ACHN (cell line): ENCODE results near the gene ESPN.
"Not testable (repeated sequence)": the region's sequence is repeated elsewhere in the genome, so short reads cannot be mapped to it uniquely, and the experiment has no call there.

ENCODE experiments used
- DNase-seq: peaks from one replicate; pipeline ENCODE4 v3.0.0-alpha.2; 2015
- in situ Hi-C: cut with HindIII; loops from 2 replicates; pipeline ENCODE4 v1.10.0; 2017; ENCODE audit warnings: low sequenced_read_pairs, low pct_ligation_motif_present, low pct_unique_long_range_greater_than_20kb

The ESPN gene

DNA sequence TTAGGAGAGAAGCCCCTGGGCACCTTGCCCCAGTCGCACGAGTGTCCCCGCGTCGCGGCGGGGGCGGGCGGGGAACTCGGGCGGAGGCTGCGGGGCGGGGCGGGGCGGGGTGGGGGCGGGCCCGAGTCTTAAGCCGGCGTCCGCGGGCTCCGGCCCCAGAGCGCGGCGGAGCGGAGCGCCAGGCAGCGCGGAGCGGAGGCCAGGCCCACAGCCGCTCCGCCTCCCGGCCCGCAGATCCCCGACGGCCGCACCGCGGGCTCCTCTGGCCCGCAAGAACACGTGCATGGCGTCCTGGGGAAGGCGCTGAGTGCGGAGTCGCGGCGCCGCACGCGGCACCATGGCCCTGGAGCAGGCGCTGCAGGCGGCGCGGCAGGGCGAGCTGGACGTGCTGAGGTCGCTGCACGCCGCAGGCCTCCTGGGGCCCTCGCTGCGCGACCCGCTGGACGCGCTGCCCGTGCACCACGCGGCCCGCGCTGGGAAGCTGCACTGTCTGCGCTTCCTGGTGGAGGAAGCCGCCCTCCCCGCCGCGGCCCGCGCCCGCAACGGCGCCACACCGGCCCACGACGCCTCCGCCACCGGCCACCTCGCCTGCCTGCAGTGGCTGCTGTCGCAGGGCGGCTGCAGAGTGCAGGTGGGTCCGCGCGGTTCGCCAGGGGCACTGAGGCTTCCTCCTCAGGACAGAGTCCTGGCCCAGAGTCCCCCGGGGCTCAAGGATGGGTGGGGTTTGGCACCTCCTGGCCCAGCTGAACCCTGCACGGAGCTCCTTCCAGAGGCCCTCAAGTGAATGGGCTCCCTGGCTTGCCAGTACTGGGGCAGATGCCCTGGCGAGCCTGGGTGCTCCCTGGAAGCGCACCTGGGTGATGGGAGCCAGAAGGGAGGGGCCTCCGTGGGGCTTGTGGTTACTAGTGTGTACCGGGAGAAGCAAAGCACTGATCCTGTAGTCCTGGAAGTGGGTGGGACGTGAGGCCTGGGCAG, at the start of gene ESPN:
Gene ESPN (plus strand): TSS at position 158 of the 975 bp plus-strand sequence. CDS start 180 bp downstream, at position 338.
- in situ Hi-C loops = no loop called here
- peak; percentile 33 for DNase-seq

- in situ Hi-C loops = no loop called here
- DNase-seq = no peak
These were observed 46.4 kb upstream of the ESPN start for GRCh38 chr1:6378096-6378746.

DNA sequence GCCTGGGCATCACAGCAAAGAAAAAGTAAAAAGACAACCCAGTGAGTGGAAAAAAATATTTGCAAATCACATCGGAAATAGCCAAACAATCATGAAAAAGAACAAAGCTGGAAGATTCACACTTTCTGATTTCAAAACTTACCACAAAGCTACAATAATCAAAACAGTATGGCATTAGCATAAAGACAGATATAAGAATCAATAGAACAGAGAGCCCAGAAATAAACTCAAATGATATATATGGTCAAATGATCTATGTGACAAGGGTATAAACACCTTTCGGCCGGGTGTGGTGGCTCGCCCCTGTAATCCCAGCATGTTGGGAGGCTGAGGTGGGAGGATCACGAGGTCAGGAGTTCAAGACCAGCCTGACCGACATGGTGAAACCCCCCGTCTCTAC, 44.5 kb upstream of the ESPN start:
- no peak for DNase-seq
- in situ Hi-C loops = no loop called here

GRCh38 chr1:6384135-6384534, 40.4 kb upstream of the ESPN start:
- in situ Hi-C loops = no loop called here
- no peak for DNase-seq

GRCh38 chr1:6384962-6385361, 39.6 kb upstream of the ESPN start:
- no peak for DNase-seq
- in situ Hi-C loops = no loop called here

DNA sequence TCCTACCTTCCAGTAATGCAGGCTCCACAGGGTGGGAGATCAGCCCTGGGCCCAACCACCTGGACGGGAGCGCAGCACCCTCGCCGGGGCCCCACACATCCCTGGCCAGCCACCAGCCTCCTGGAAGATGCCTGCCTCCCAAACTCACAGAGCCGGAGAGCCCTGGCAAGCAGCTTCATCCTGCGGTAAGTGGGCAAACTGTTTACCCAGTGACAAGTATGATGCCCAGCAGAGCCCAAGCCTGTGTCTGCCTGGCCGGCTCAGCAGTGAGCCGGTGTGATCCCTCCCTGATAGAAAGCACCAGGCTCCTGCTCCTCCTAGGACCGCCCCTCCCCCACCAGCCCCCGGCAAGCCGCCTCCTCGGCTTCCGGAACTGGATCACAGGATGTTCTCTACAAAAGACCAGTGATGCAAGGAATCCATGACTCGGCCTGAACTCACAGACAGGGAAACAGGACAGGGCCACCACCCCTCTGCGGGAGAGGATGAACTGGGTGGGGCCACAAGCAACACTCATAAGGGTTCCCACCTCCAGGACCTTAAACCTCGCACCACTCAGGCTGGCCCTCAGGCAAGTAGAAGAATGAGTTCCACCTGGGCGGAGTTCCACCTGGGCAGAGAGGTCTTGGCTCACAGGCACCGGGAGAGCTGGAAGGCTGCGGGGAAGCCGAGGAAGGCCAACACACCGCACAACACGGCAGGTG, 38.9 kb upstream of the ESPN start:
- peak; percentile 60 for DNase-seq
- in situ Hi-C loops = no loop called here

- peak; percentile 42 for DNase-seq
- in situ Hi-C loops = no loop called here
These were observed 38.1 kb upstream of the ESPN start for GRCh38 chr1:6386371-6386949.

DNA sequence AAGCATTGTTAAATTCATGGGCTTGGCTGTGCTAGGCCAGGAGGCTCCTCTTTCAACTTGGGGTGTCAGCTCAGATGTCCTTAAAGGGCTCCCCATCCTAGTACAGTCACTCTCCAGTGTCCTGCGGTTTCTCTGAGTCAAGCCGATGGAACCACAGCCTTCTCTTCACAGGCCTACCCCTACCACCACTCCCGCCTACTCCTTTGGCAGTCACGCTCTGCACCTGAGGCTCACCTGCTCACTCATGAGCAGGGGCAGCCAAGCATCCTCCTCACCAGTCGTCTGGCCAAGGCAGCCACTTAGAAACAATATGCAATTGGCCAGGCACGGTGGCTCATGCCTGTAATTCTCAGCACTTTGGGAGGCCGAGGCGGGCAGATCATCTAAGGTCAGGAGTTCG, 34.6 kb upstream of the ESPN start:
- no peak for DNase-seq
- in situ Hi-C loops = no loop called here

DNA sequence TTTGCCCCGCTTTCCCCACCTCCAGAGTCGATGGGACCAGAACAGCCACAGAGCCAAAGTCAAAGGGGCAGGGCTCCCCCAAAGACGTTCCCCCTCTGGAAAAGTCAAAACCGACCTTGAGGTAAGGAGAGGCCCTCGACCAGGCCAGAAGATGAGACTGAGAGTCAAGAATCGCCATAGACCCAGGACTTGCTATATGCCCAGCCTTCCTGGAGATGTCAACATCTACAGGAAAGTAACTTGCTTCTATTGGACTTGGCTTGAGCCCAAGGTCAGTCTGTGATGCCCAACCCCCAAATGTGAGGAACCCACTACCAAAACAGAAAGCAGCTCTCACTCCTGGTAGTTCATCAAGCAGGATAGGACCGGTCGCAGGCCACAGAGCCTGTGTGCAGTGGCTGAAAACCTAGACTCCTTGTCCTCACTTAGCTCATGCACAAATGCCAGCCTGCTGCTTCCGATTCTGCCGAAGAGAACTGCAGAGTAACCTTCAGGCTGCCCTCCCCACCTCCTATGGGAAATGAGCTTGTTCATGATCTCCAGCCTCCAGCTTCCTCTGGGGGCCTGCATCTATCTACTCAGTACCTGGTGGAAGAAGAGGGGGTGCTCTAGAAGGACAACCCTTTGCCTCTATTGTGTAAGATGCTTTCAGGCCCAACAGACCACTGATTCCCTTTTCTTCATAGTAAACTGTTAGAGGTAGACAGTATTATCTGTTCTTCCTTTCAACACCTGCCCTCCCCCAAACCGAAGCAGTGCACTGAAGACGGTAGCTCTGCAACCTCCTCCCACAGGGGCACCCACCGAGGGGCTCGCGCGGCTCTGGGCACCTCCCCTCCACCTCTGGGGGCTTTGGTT, 32.4 kb upstream of the ESPN start:
- in situ Hi-C loops = no loop called here
- no peak for DNase-seq

- in situ Hi-C loops = no loop called here
- no peak for DNase-seq
These were observed 31.7 kb upstream of the ESPN start for GRCh38 chr1:6392809-6393399.

GRCh38 chr1:6393400-6394187, 31.0 kb upstream of the ESPN start, which contains the start of gene ACOT7:
Gene ACOT7 (minus strand): TSS chr1:6393767. CDS start chr1:6393399, 368 bp downstream.
- in situ Hi-C loops = no loop called here

GRCh38 chr1:6395130-6395529, 29.4 kb upstream of the ESPN start:
- in situ Hi-C loops, DNase-seq: not testable (repeated sequence)

More at GRCh38 chr1:6393400-6394187, 31.0 kb upstream of the ESPN start, which contains the start of gene ACOT7:
- DNase-seq = peak; percentile 83

DNA sequence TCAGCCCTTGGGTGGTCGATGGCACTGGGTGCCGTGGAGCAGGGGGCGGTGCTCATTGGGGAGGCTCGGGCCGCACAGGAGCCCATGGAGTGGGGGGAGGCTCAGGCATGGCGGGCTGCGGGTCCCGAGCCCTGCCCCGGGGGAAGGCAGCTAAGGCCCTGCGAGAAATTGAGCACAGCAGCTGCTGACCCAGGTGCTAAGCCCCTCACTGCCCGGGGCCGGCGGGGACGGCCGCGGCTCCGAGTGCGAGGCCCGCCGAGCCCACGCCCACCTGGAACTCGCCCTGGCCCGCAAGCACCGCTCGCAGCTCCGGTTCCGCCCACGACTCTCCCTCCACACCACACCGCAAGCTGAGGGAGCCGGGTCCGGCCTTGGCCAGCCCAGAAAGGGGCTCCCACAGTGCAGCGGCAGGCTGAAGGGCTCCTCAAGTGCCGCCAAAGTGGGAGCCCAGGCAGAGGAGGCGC, 28.8 kb upstream of the ESPN start:
- DNase-seq, in situ Hi-C loops: not testable (repeated sequence)

DNA sequence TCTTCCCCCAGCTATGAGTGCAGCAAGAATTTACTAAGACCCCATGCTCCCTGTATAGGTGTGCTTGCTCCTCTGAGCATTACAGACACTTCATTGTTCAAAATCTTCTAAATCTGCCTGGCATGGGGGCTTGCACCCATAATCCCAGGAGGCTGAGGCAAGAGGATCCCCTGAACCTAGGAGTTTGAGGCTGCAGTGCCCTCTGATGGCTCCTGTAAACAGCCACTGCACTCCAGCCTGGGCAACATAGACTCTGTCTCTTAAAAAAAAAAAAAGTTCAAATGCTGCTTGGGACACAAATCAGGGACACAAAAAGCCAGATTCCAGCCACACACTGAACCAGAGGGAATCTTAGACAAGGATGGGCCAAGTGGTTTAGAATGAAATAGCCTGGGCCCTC, 27.6 kb upstream of the ESPN start:
- DNase-seq = no peak
- in situ Hi-C loops = no loop called here

GRCh38 chr1:6397844-6398441, 26.6 kb upstream of the ESPN start:
- DNase-seq = no peak
- in situ Hi-C loops = no loop called here

DNA sequence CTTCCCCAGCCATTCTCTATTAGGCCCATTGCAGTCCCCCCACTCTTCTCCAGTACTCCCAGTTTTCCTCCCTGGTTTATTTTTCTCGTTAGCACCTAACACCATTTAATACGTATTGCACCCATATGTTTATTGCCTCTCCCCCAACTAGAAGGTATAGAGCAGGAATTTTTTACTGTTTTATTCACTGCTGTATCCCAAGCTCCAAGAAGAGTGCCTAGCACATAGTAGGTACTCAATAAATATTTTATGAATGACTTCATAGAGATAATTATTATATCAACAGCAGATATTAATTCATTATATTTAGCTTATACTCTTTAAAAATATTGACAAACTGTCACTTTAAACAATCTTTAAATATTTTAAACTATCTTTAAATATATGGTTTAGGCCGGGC, 25.3 kb upstream of the ESPN start:
- DNase-seq = no peak
- in situ Hi-C loops = no loop called here
